HG03159 (cell line): ENCODE data around the gene SLC26A8.

Source experiments
- ATAC-seq: cut with Tn5 transposase; IDR thresholded peaks from one replicate; pipeline ENCODE4 v1.9.1; 2021; ENCODE audit warnings: mild to moderate bottlenecking, moderate library complexity; ENCODE audit not compliant: unreplicated experiment

The SLC26A8 gene

GRCh38 chr6:36023996-36024795 lies at the start of gene SLC26A8:
SLC26A8 (minus strand) TSS chr6:36024641; CDS start chr6:36019707, 4,934 bp downstream.
- no peak for ATAC-seq

GRCh38 chr6:36073587-36073986 lies 49.1 kb upstream of the SLC26A8 start:
- ATAC-seq, result no peak

- ATAC-seq, result no peak
These were observed 48.2 kb upstream of the SLC26A8 start for GRCh38 chr6:36072681-36073080.

GRCh38 chr6:36071714-36072113 lies 47.3 kb upstream of the SLC26A8 start:
- no peak for ATAC-seq

- no peak for ATAC-seq
These were observed 46.8 kb upstream of the SLC26A8 start for GRCh38 chr6:36071281-36071680.

GRCh38 chr6:36070252-36070651 lies 45.8 kb upstream of the SLC26A8 start:
- ATAC-seq, result no peak

- ATAC-seq, result no peak
These were observed 45.1 kb upstream of the SLC26A8 start for GRCh38 chr6:36069573-36069972.

- ATAC-seq, result no peak
These were observed 44.1 kb upstream of the SLC26A8 start for GRCh38 chr6:36068586-36068985.

GRCh38 chr6:36068012-36068392 lies 43.6 kb upstream of the SLC26A8 start:
- ATAC-seq, result no peak

- no peak for ATAC-seq
These were observed 43.1 kb upstream of the SLC26A8 start for GRCh38 chr6:36067374-36068011.

GRCh38 chr6:36066817-36067216 lies 42.4 kb upstream of the SLC26A8 start:
- no peak for ATAC-seq

- ATAC-seq, result no peak
These were observed 41.5 kb upstream of the SLC26A8 start for GRCh38 chr6:36065916-36066315.

- no peak for ATAC-seq
These were observed 40.4 kb upstream of the SLC26A8 start for GRCh38 chr6:36064770-36065396.

GRCh38 chr6:36063318-36064060 lies 39.0 kb upstream of the SLC26A8 start:
- ATAC-seq, result no peak

GRCh38 chr6:36062247-36062646 lies 37.8 kb upstream of the SLC26A8 start:
- ATAC-seq, result no peak

GRCh38 chr6:36061236-36061635 lies 36.8 kb upstream of the SLC26A8 start:
- no peak for ATAC-seq

GRCh38 chr6:36056178-36056577 lies 31.7 kb upstream of the SLC26A8 start:
- no peak for ATAC-seq

- ATAC-seq, result no peak
These were observed 30.5 kb upstream of the SLC26A8 start for GRCh38 chr6:36054956-36055355.

GRCh38 chr6:36054415-36054814 lies 30.0 kb upstream of the SLC26A8 start:
- ATAC-seq, result no peak

- ATAC-seq, result no peak
These were observed 29.4 kb upstream of the SLC26A8 start for GRCh38 chr6:36053878-36054277.

GRCh38 chr6:36052097-36052496 lies 27.7 kb upstream of the SLC26A8 start:
- no peak for ATAC-seq
